Endothelial cell of umbilical vein (primary cell): ENCODE results near the gene PLA2G6. TPM values are rescaled to one million over a fixed set of nuclear protein-coding genes. Genes with fewer than 3 reads are reported as not detected.

ENCODE experiments used
- BruUV-seq: library from RNA; stranded (reverse); fragments of 400-500 nt; replicated peaks from 2 replicates; lab custom pipeline; 2021; lab: Mats Ljungman, UMichigan
- CTCF ChIA-PET: fragments of 300-600, 350-600 bp; sonication (Branson Sonifier 250); formaldehyde crosslinking; loops from one replicate; lab custom pipeline; 2021; ENCODE audit warnings: antibody characterized with exemption, inconsistent platforms; lab: Charles Lee
- POLR2A ChIA-PET: fragments of 300-600, 350-600 bp; sonication (Branson Sonifier 250); formaldehyde crosslinking; loops from one replicate; lab custom pipeline; 2021; ENCODE audit warnings: antibody characterized with exemption, inconsistent platforms; lab: Charles Lee
- DNase-seq: peaks from one replicate; pipeline ENCODE4 v3.0.0-alpha.2; 2011; ENCODE audit warnings: low read depth, low spot score
- FAIRE-seq: peaks from 2 replicates; lab custom pipeline; 2011; peaks lifted over from hg19 to GRCh38; lab: Jason Lieb, UNC
- H2AFZ ChIP-seq: 2 replicates; pipeline ENCODE4 v1.6.0; 2012; ENCODE audit warnings: low read depth, low read length, control low read depth, inconsistent platforms
- H3K27ac ChIP-seq: 2 replicates; pipeline ENCODE4 v1.5.1; 2011; ENCODE audit warnings: low read depth, mild to moderate bottlenecking, control low read depth, low read length, moderate library complexity; ENCODE audit not compliant: insufficient read depth
- H3K27me3 ChIP-seq, 2 experiments: 2 replicates each; pipeline versions ENCODE4 v1.6.0 to v1.6.1; 2011; ENCODE audit warnings: low read length in 2 of 2, mixed read lengths in 1 of 2; ENCODE audit not compliant: control insufficient read depth in 2 of 2, insufficient read depth in 2 of 2
- H3K36me3 ChIP-seq, 2 experiments: 2 replicates in 1 of 2; 3 replicates in 1 of 2; pipeline ENCODE4 v1.5.1; 2011; ENCODE audit warnings: low read length in 2 of 2, mild to moderate bottlenecking in 1 of 2, moderate library complexity in 1 of 2; ENCODE audit not compliant: control insufficient read depth in 2 of 2, insufficient read depth in 2 of 2; ENCODE audit errors: extremely low read depth in 1 of 2
- H3K4me1 ChIP-seq: 3 replicates; pipeline ENCODE4 v1.5.1; 2011; ENCODE audit warnings: mild to moderate bottlenecking, low read length; ENCODE audit not compliant: control insufficient read depth, insufficient read depth; ENCODE audit errors: extremely low read depth
- H3K4me2 ChIP-seq: 2 replicates; pipeline ENCODE4 v1.6.1; 2011; ENCODE audit warnings: low read length, control low read depth, mixed read lengths; ENCODE audit not compliant: insufficient read depth
- H3K4me3 ChIP-seq, 3 experiments: fragments of 200-600 bp in 1 of 3; sonication (generic), shearing (Covaris generic) in 1 of 3; replicated peaks in 1 of 3; 2 replicates each; pipeline ENCODE4 v1.5.1; 2011 to 2016; ENCODE audit warnings: control low read depth in 3 of 3, low read length in 3 of 3, mild to moderate bottlenecking in 2 of 3, inconsistent platforms in 1 of 3, low read depth in 1 of 3, moderate library complexity in 1 of 3; ENCODE audit not compliant: insufficient read depth in 1 of 3
- H3K79me2 ChIP-seq: 2 replicates; pipeline ENCODE4 v1.6.0; 2012; ENCODE audit warnings: low read length, inconsistent platforms; ENCODE audit not compliant: control insufficient read depth, insufficient read depth
- H3K9ac ChIP-seq: replicated peaks from 2 replicates; pipeline ENCODE3; 2011; ENCODE audit warnings: low read length, control low read depth; ENCODE audit not compliant: insufficient read depth; ENCODE audit errors: extremely low read depth
- H3K9me1 ChIP-seq: replicated peaks from 3 replicates; pipeline ENCODE4 v1.6.0; 2011; ENCODE audit warnings: mild to moderate bottlenecking, low read length; ENCODE audit not compliant: control insufficient read depth, insufficient read depth; ENCODE audit errors: extremely low read depth
- H3K9me3 ChIP-seq: replicated peaks from 2 replicates; pipeline ENCODE4 v1.5.1; 2012; ENCODE audit warnings: low read length, inconsistent platforms; ENCODE audit not compliant: control insufficient read depth, insufficient read depth
- H4K20me1 ChIP-seq: replicated peaks from 2 replicates; pipeline ENCODE3; 2011; ENCODE audit warnings: mild to moderate bottlenecking, low read length; ENCODE audit not compliant: control insufficient read depth, insufficient read depth; ENCODE audit errors: extremely low read depth
- CTCF ChIP-seq, 2 donors: IDR thresholded peaks; 1 replicate in 1 of 2; 2 replicates in 1 of 2; pipeline ENCODE4 v1.5.1; 2011; ENCODE audit warnings: low read length in 2 of 2, mild to moderate bottlenecking in 2 of 2, moderate library complexity in 2 of 2, control low read depth in 1 of 2, inconsistent platforms in 1 of 2, low read depth in 1 of 2; ENCODE audit not compliant: insufficient read depth in 1 of 2; ENCODE audit errors: extremely low read depth in 1 of 2
- EZH2 ChIP-seq: IDR thresholded peaks from 2 replicates; pipeline ENCODE4 v1.6.1; 2012; ENCODE audit warnings: borderline replicate concordance, low read depth, mild to moderate bottlenecking, moderate library complexity, low read length, inconsistent platforms; ENCODE audit not compliant: severe bottlenecking
- FOS ChIP-seq: IDR thresholded peaks from 2 replicates; pipeline ENCODE4 v1.6.1; 2011; ENCODE audit warnings: mild to moderate bottlenecking, low read length, moderate library complexity, borderline replicate concordance; ENCODE audit not compliant: insufficient read depth
- GATA2 ChIP-seq: IDR thresholded peaks from 2 replicates; pipeline ENCODE4 v1.7.0; 2011; ENCODE audit warnings: low read depth, mild to moderate bottlenecking, moderate library complexity, mixed read lengths, low read length; ENCODE audit not compliant: insufficient read length, insufficient read depth
- JUN ChIP-seq: IDR thresholded peaks from 2 replicates; pipeline ENCODE4 v1.6.1; 2011; ENCODE audit warnings: borderline replicate concordance, low read depth; ENCODE audit not compliant: insufficient read length, insufficient read depth
- MYC ChIP-seq: IDR thresholded peaks from one replicate; pipeline ENCODE4 v1.6.1; 2011; ENCODE audit warnings: mild to moderate bottlenecking, low read depth, low read length
- POLR2A ChIP-seq: IDR thresholded peaks from 2 replicates; pipeline ENCODE4 v1.6.1; 2012; ENCODE audit warnings: low read depth, mild to moderate bottlenecking, control low read depth, low read length
- POLR2AphosphoS5 ChIP-seq: IDR thresholded peaks from 2 replicates; pipeline ENCODE4 v1.6.1; 2012; ENCODE audit warnings: low read depth, mild to moderate bottlenecking, control low read depth, low read length, moderate library complexity; ENCODE audit not compliant: insufficient read depth
- dilution Hi-C: fragments of 300-500 bp; cut with MboI; formaldehyde crosslinking; loops from one replicate; pipeline ENCODE4 v1.15.0; 2019; ENCODE audit warnings: low sequenced_read_pairs; ENCODE audit not compliant: extremely low pct_ligation_motif_present
- intact Hi-C: fragments of 100-400 bp; cut with micrococcal nuclease; formaldehyde crosslinking; loops from one replicate; pipeline ENCODE4 v1.10.0; 2022
- polyA plus RNA-seq, 4 experiments: library from polyadenylated mRNA; depleted of rRNA in 3 of 4; stranded (reverse) in 3 of 4; unstranded in 1 of 4; fragments of >200 nt; gene quantifications; 2 replicates each; pipeline versions ENCODE4 v1.2.1 to v1.2.3, GENCODE V29; 2011 to 2012; ENCODE audit warnings: missing spikeins in 1 of 4
- total RNA-seq: library from RNA; stranded (reverse); gene quantifications from 2 replicates; pipeline ENCODE4 v1.2.3, GENCODE V29; 2021
- TF ChIP-seq, protein P1 (sequence below): IDR thresholded peaks from 2 replicates; pipeline ENCODE4 v1.6.1; 2011; ENCODE audit not compliant: insufficient read depth, insufficient read length

PLA2G6 gene
- total and polyA plus RNA-seq, 2 donors (not counting 3 experiments of a cell fraction or from before 2014, with no cell fraction given) = 6.6 to 10.3 TPM

DNA sequence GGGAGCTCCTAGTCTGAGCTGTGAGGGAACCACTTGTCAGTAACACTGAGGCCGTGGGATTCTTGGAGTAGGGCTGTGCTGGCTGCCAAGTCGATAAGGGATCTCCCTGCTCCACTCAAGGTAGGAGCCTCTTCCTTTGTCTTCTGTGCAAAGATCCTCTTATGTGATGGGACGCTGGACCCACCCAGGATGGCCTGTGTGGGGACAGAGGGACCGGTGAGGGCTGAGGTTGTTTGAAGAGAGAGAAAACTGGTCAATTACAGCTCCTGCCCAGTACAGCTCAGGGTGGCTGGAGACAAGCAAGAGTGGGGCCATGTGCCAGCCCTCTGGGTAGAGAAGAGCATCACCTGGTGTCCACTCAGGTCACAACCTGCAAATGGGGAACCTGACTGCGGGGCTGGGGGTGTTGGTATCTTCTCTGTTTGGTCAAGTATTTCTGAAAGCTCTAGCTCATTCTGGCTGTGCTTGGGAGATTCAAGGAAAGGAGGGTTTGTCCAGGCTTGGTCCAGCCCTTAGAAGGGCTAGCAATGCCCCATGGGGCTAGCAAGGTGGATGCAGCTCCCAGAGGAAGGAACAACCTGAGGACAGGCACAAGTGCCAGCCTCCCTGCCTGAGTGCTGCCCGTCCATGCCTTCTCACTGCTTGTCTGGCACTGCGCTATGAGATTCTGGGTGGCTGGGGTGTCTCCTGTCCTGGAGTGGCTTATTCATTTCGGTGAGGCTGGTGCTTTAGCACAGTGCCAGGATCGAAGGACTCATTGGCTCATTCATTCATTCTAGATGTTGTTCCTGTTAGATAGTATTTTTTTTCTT is 43.5 kb downstream of the PLA2G6 start:
- Histone ChIP-seq H4K20me1 (no peaks in the 10 kb centered on the region), H3K9me3 (no peaks in the 10 kb centered on the region), H3K4me2 (no peak overlapping the region), H3K4me1 (peaks cover 7% of the 10 kb centered on the region), H3K36me3 (no peaks in the 10 kb centered on the region), H2AFZ (no peak overlapping the region), H3K27ac (no peak overlapping the region), H3K4me3 (no peak overlapping the region), H3K9me1 (no peaks in the 10 kb centered on the region), H3K27me3 (no peaks in the 10 kb centered on the region), H3K9ac (no peak overlapping the region), H3K79me2 (no peaks in the 10 kb centered on the region)
- no TSS peak for BruUV-seq
- TF ChIP-seq MYC (no peak), JUN (no peak), CTCF (IDR thresholded peaks at IDR 0.05; ENCODE audit: extremely low read depth in 1 of 2, insufficient read depth in 1 of 2, low read depth in 1 of 2, low read length in 2 of 2) (no peak), FOS (no peak), POLR2A (no peak), EZH2 (no peak), GATA2 (no peak), POLR2AphosphoS5 (no peak)
- TF ChIP-seq, protein P1, sequence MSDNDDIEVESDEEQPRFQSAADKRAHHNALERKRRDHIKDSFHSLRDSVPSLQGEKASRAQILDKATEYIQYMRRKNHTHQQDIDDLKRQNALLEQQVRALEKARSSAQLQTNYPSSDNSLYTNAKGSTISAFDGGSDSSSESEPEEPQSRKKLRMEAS = no peak
- no peak for FAIRE-seq
- dilution Hi-C loops (no loop called here), intact Hi-C loops (no loop called here)
- no peak for DNase-seq
- POLR2A ChIA-PET = no interaction called here
- CTCF ChIA-PET = interaction anchor here (1.4 to 3.5 kb wide), 4 partner anchors 12 to 67 kb away, joined by 3 to 23 read pairs (median 8); partner anchors contain the start of gene MAFF
